Measurements from ENCODE around the gene BICD2. TPM values are rescaled to one million over a fixed set of nuclear protein-coding genes. Genes with fewer than 3 reads are reported as not detected.

BICD2 gene
- total RNA-seq, 1 donor from 2014 or later = 35.4 TPM

GRCh38 chr9:92723801-92724323 lies 40.8 kb downstream of the BICD2 start:
- H3K4me3 Mint-ChIP-seq (ENCODE audit: unreplicated experiment) = no peak overlapping the region
- DNase-seq (ENCODE audit: extremely low spot score, unreplicated experiment) = peak; percentile 57
- H3K9me3 Mint-ChIP-seq (ENCODE audit: unreplicated experiment) = no peaks in the 10 kb centered on the region
- TF ChIP-seq CTCF (IDR thresholded peaks at IDR 0.05) = no peak
- peaks cover 11% of the 10 kb centered on the region for H3K4me1 Mint-ChIP-seq (ENCODE audit: unreplicated experiment)
- H3K27ac Mint-ChIP-seq (ENCODE audit: unreplicated experiment) = no peak overlapping the region
- peaks cover 27% of the 10 kb centered on the region for H3K36me3 Mint-ChIP-seq (ENCODE audit: unreplicated experiment)
- no peaks in the 10 kb centered on the region for H3K27me3 Mint-ChIP-seq (ENCODE audit: unreplicated experiment)

- H3K4me1 Mint-ChIP-seq (ENCODE audit: unreplicated experiment) = peaks cover 11% of the 10 kb centered on the region
- H3K27ac Mint-ChIP-seq (ENCODE audit: unreplicated experiment) = no peak overlapping the region
- peaks cover 27% of the 10 kb centered on the region for H3K36me3 Mint-ChIP-seq (ENCODE audit: unreplicated experiment)
- H3K4me3 Mint-ChIP-seq (ENCODE audit: unreplicated experiment) = no peak overlapping the region
- no peak for TF ChIP-seq CTCF (IDR thresholded peaks at IDR 0.05)
- no peak for DNase-seq (ENCODE audit: extremely low spot score, unreplicated experiment)
- no peaks in the 10 kb centered on the region for H3K9me3 Mint-ChIP-seq (ENCODE audit: unreplicated experiment)
- H3K27me3 Mint-ChIP-seq (ENCODE audit: unreplicated experiment) = no peaks in the 10 kb centered on the region
Measured at GRCh38 chr9:92723299-92723625, 41.4 kb downstream of the BICD2 start.

GRCh38 chr9:92722386-92723298 lies 42.0 kb downstream of the BICD2 start:
- Mint-ChIP-seq H3K9me3 (ENCODE audit: unreplicated experiment) (no peaks in the 10 kb centered on the region), H3K4me3 (ENCODE audit: unreplicated experiment) (no peak overlapping the region), H3K36me3 (ENCODE audit: unreplicated experiment) (peaks cover 25% of the 10 kb centered on the region), H3K27ac (ENCODE audit: unreplicated experiment) (no peak overlapping the region), H3K27me3 (ENCODE audit: unreplicated experiment) (no peaks in the 10 kb centered on the region), H3K4me1 (ENCODE audit: unreplicated experiment) (peaks cover 10% of the 10 kb centered on the region)
- DNase-seq (ENCODE audit: extremely low spot score, unreplicated experiment) = peak; percentile 78
- no peak for TF ChIP-seq CTCF (IDR thresholded peaks at IDR 0.05)

- Mint-ChIP-seq H3K4me1 (ENCODE audit: unreplicated experiment) (no peaks in the 10 kb centered on the region), H3K36me3 (ENCODE audit: unreplicated experiment) (peaks cover 25% of the 10 kb centered on the region), H3K27ac (ENCODE audit: unreplicated experiment) (no peak overlapping the region), H3K4me3 (ENCODE audit: unreplicated experiment) (no peak overlapping the region), H3K27me3 (ENCODE audit: unreplicated experiment) (no peaks in the 10 kb centered on the region), H3K9me3 (ENCODE audit: unreplicated experiment) (no peaks in the 10 kb centered on the region)
- no peak for DNase-seq (ENCODE audit: extremely low spot score, unreplicated experiment)
- TF ChIP-seq CTCF (IDR thresholded peaks at IDR 0.05) = no peak
Measured at GRCh38 chr9:92721548-92721947, 43.1 kb downstream of the BICD2 start.

- Mint-ChIP-seq H3K27me3 (ENCODE audit: unreplicated experiment) (no peaks in the 10 kb centered on the region), H3K9me3 (ENCODE audit: unreplicated experiment) (no peaks in the 10 kb centered on the region), H3K4me1 (ENCODE audit: unreplicated experiment) (no peaks in the 10 kb centered on the region), H3K36me3 (ENCODE audit: unreplicated experiment) (peaks cover 25% of the 10 kb centered on the region), H3K4me3 (ENCODE audit: unreplicated experiment) (no peak overlapping the region), H3K27ac (ENCODE audit: unreplicated experiment) (no peak overlapping the region)
- no peak for TF ChIP-seq CTCF (IDR thresholded peaks at IDR 0.05)
- no peak for DNase-seq (ENCODE audit: extremely low spot score, unreplicated experiment)
Measured at GRCh38 chr9:92720807-92721535, 43.7 kb downstream of the BICD2 start.
